ENCODE measurements around the gene ECHDC1.

The ECHDC1 gene

GRCh38 chr6:127289934-127290333 lies 53.5 kb downstream of the ECHDC1 start:
- no peak for DNase-seq (ENCODE audit: low read depth)

- no peak for DNase-seq (ENCODE audit: low read depth)
Measured at GRCh38 chr6:127288705-127289104, 54.7 kb downstream of the ECHDC1 start.

DNA sequence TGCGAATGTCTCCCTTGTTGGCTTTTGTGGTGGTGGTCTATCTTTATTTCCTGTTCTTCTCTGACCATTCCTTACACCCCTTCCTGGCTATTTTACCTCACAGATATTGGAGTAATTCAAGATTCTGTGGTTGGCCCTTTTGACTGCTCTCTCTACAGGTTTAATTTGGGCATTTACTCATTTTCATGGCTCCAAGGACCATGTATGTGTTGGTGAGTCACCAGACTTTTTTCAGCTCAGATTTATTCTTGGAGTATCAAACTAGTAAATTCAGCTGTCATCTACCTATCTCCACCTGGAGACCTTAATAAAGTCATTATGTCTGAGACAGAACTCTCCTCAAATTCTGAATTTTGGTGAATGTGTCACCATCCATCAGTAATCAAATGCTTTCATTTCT lies 61.2 kb downstream of the ECHDC1 start:
- DNase-seq (ENCODE audit: low read depth), result no peak

GRCh38 chr6:127279815-127280214 lies 63.6 kb downstream of the ECHDC1 start:
- no peak for DNase-seq (ENCODE audit: low read depth)

DNA sequence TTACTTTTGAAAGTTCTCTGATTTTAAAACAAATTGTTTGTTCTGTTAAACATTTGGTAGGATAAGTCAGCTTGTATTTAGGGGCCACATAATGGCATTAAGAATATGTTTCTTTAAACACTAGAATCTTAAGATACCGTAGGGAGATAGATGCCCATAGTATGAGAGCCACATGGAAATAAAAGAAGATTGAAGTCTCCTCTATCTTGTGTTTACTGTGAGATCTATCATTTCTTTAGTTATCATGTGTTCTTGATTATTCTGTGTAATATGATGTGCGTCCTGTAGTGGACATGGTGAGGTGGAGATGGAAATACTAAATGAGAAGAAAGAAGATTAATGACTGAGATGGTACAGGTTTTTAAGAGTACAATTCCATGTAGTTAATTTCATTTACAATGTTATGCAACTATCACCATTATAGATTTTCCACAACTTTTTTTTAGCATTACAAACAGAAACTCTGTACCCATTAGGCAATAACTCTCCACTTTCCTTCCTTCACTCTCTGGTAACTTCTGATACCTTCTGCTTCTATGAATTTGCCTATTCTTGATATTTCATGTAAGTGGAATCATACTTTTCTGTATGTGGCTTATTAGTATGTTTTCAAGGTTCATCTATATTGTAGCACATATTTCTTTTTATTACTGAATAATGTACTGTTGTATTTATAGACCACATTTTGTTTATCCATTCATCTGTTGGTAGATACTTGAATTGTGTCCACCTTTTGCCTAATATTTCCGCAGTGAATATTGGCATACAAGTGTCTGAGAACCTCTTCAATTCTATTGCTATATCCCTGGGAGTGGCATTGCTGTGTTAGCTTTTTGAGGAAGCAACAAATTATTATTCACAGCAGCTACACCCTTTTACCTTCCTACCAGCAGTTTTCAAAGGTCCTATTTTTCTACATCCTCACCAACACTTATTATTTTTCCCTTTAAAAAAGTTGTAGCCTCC lies 65.2 kb downstream of the ECHDC1 start:
- DNase-seq (ENCODE audit: low read depth), result no peak

DNA sequence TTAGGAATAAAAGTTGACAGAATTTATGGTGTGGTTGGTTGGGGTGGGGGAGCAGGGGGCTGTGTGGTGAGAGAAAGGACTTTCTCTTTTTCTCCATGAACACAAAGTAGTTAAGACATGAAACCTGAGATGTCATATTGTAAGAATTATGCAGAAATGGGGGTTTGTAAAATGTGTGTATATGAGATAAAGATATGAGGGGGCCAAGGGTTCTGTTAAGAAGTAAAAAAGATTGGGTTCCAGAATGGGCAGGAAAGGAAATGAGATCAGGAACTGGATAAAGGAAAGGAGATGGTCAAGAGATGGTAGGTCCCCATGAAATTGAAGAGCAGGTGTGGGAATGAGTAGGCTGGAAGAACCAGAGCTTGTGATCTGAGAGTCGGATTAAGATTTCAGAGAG lies 67.1 kb downstream of the ECHDC1 start:
- no peak for DNase-seq (ENCODE audit: low read depth)

- DNase-seq (ENCODE audit: low read depth), result no peak
Measured at GRCh38 chr6:127273499-127273898, 69.9 kb downstream of the ECHDC1 start.

- no peak for DNase-seq (ENCODE audit: low read depth)
Measured at GRCh38 chr6:127272576-127272975, 70.8 kb downstream of the ECHDC1 start.

GRCh38 chr6:127267646-127268625 lies 75.5 kb downstream of the ECHDC1 start:
- DNase-seq (ENCODE audit: low read depth), result no peak

DNA sequence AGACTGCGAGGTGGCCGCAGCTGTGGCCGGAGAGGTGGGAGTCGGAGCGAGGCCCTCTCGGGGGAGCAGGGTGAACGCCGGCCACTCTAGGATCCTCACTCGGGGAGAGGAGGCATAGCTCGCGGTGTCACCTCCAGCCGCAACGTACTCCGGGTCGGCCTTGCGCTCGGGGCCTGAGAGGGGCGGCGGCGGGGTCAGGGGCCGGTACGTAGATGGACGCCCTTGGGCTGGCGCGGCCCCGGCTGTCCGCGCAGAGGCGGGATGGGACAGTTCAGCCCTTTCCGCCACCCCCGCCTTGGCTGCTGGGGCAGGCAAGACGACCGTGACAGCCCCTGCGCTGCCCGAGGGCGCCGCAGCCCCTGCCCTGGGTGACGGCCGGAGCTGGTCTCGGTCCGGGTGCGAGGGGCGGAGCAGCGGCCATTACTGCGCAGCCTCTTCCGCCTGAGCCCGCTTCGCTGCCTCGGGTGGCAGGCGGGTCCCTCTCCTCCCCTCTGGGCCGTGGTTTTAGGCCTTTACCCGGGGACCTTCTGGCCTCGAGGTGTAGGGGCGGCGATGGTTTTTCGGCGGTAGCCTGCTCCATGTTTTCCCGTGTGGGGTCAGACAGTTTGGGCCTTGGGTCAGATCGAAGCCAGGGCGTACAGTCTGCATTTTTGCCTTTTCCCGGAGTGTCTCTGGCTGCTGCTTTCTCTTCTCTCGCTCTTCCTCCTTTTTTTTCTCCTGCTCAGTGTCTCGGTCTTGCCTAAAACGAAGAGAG lies 76.3 kb downstream of the ECHDC1 start:
- peak; percentile 39 for DNase-seq (ENCODE audit: low read depth)

DNA sequence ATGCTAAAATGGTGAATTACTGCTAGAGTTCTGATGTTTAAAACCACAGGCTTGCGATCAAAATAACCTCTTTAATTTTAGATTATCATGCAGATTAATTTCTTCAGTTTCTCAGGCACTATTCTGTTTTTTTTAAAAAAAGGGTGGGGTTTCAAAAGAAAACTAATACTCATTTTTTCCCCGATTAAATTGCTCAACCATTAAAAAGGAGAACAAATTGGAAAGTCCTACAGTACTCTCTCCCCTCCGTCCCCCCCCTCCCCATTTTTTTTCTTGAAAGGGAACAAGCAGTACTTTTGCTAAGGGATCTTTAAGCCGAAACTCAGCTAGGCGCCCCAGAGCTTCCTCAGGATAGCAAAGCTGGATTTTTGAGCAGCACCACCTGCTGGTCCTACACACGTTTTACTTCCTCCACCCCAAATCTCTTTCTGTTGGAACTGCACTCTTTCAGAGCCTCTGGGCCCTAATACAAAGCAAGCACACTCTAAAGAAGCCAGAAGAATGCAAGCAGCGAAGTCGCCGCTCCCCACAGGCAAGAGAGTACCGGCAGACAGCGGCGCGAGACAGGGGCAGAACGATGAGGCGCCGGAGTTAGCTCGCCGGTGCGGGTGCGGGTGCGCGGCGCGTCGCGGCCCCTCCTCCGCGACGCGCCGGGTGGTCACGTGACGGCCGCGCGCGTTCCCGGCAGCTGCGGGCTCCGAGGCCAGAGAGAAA lies 77.1 kb downstream of the ECHDC1 start, which contains the start of gene RNF146:
Gene RNF146 (plus strand): TSS at position 687 of the 714 bp plus-strand sequence. CDS start 13,475 bp downstream, outside the sequence.
- peak; percentile 66 for DNase-seq (ENCODE audit: low read depth)

GRCh38 chr6:127263481-127263880 lies 79.9 kb downstream of the ECHDC1 start:
- no peak for DNase-seq (ENCODE audit: low read depth)

GRCh38 chr6:127262896-127263295 lies 80.5 kb downstream of the ECHDC1 start:
- no peak for DNase-seq (ENCODE audit: low read depth)

DNA sequence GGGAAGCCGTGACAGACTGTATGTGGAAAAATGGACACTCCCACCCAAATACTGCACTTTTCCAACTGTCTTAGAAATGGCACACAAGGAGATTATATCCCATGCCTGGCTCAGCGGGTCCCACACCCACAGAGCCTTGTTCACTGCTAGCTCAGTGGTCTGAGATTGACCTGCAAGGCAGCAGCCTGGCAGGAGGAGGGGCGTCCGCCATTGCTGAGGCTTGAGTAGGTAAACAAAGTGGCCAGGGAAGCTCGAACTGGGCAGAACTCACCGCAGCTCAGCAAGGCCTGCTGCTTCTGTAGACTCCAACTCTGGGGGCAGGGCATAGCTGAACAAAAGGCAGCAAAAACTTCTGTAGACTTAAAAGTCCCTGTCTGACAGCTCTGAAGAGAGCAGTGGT lies 88.1 kb downstream of the ECHDC1 start:
- DNase-seq (ENCODE audit: low read depth), result no peak

DNA sequence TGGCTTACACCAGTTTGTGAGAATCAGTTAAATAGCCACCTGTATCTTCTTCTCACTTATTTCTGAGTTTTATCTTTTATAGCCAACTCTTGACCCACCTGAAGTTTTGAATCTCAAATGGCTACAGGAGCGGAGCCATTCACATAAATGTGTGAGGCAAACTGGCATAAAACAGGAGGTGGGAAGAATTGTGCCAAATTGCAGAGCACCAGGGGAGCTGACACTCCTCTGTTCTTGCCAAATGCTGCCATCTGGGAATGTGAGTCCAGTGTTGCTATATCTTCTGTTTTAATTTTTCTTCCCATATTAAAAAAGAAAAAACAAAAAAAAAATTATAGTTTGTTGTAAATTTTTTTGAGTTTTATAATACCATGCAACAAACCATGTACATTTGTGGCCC lies 93.8 kb downstream of the ECHDC1 start:
- DNase-seq (ENCODE audit: low read depth), result no peak

DNA sequence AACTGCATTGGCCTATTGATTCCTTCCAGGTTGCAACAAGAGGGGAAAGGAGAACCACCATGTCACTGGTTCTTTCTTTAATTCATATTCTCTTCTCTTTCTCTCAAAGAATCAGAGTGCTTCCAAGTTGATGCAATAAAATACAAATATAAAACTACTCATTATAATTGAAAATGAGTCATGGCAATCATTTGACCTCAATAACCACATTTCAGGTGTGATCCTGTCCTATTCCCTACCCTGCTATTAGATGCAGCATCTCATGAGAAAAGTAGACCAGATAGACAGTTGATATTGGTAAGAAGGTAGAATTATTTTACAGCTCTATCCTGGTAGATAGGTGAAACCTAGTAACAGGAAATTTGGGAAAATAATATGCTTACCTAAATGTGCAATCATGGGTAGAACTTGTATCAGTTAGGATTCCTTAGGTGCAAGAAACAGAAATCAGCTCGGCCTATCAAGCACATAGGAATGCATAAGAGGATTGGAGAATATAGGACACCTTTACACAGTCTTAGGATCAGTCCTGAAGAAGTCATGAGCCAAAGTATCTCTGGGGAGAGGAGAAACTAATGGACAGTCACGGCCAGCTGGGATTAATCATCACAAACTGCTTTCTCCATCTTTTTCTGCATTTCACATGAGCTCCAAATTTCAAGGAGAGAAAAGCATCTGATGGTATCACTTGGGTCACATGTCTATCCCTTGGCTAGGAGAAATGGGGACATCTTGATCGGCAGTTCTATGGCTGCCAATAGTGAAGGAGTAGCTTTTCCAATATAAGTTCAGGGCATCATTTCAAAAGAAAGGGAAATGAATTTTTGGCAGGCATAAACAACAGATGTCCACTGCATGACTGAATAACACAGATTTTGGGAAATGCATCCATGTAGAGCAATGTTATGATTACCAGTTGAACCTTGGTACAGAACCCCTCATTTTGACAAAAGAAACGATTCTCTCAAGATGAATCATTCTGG lies 96.0 kb downstream of the ECHDC1 start:
- no peak for DNase-seq (ENCODE audit: low read depth)

DNA sequence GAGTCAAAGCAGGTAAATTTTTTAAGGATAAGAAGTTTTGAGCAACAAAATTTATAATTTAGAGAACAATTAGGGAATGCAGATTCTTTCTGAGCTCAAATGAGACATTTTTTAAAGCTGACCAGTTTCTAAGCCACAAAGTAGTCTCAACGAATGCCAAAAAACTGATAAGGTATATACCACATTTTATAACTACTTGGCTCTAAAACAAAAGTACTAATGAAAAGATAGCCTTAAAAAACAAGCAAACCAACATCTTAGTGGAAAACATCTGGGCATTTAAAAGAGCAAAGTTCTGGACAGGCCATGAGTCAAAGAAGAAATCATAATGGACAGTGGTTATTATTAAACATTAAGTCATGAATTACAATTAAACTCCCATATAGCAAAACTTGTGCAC lies 99.9 kb downstream of the ECHDC1 start:
- DNase-seq (ENCODE audit: low read depth), result no peak

Measured in activated T-helper 9 cell treated with anti-CD3 and anti-CD28 coated beads, Interleukin-2, amount 50 U/mL, for 16 hours (primary cell).